Retina (tissue), 1 donor: Measurements from ENCODE around the gene GIGYF2.

Experiments
- DNase-seq: peaks from one replicate; pipeline ENCODE4 v3.0.0-alpha.2; 2016

The GIGYF2 gene

DNA sequence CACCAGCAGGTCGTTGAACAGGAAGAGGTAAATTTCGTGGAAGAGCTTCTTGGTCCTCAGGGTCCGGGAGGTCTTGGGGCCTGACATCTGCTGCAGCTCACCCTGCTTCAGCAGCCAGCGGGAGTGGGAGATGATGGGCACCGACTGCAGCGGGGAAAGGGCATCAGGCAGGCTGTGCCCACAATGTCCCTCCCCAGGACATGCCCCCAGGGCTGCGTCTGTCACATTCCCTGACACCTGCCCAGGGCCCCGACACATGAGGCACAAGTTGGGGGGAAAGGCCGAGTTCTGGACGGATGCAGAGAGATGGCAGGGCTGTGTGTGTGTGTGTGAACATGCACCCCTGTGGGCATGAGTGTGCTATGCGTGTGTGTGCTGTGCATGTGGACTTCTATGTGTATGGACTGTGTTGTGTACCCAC is 186.9 kb downstream of the GIGYF2 start:
- DNase-seq, result no peak

- DNase-seq, result no peak
Observed at GRCh38 chr2:232884549-232885263, 187.6 kb downstream of the GIGYF2 start.

DNA sequence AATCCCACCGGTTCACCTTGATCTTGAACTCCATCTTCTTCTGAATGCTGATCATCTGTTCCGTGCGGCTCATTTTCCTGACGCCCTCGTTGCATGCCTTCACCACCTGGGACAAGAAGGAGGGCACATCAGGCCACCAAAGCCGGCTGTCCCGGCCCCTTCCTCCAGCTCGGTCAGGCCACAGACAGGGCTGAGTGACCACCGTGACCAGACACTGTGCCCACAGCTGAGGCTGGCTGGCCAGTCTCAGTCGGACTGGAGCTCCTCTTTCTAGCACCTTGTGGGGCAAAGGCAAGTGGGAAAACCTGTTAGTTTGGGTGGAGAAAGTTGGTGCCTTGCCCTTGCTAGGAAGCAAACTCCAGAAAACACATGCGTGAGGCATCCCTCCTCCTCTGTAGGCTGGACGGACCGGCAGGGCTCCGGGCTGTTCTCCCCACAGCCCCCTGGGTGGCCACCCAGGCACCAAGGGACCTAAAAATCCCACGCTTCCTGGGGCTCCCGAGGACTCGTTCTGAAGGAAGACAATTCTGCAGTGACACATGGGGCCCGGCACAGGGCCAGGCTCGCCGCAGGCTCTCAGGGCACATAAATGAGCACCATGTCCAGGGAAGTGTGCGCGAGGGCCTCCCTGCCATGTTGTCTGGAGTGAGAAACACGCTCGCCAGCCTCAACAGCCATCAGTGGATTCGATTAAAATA is 188.3 kb downstream of the GIGYF2 start:
- DNase-seq, result no peak

DNA sequence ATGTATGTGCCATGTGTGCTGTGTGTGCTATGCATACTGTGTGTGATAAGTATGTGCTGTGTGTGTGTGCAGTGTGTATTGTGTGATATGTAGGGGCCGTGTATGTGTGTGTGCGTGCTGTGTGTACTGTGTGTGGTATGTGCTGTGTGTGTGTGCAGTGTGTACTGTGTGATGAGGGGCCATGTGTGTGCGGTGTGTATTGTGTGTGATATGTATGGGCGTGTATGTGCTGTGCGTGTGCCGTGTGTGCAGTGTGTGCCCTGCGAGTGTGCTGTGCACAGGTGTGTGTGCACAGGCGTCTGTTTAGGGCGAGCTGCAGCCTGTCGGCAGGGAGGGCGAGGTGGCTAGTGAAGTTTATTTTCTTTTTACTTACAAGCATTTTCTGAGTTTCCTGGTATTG is 189.0 kb downstream of the GIGYF2 start:
- DNase-seq, result no peak

DNA sequence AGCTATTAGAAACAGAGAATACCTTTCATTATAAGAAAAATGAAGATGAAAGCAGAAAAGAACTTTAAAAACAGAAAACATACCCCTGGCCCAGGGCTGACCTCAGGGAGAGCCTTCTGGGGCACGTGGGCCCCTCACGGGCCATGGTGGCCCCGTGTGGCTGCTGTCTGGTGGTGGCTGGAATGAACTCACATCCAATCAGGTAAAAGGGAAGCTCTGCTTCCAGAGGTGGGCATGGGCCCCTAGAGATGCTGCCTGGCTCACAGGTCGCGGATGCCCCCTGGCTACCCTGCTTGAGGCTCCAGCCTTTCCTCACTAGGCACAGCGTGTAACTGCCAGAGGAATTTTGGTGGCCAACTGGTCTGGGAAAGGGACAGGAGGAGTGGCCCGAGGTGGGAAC is 189.5 kb downstream of the GIGYF2 start:
- DNase-seq, result no peak

DNA sequence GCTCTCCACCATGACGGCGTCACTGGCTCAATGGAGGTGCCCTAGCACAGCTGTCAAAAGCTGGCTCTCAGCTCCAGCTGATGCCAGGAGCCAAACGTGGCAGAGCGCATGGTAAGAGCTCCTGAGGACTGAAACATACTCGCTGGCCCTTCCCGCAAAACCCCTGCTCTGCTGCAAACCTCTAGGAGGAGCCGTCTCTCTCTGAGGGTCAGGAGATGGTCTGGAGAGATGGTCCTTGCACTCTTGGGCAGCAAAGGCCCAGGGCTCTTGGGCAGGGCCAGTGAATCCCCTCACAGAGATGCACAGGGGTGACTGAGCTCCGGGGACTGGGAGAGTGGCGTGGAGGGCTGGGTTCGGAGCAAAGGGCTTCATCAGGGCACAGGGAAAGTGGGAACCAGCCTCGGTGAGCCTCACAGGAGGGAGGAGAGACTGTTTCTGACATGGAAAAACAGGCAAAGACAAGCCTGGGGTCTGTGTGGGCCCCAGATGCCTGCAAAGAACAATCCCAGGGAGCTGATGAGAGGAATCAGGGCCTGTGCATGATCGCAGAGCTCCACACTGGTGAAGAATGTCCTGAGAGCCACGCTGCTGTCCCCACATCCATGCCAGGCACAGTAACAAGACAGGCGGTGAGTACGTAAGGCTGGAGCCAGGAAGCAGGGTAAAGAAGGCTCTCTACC is 190.2 kb downstream of the GIGYF2 start:
- no peak for DNase-seq

DNA sequence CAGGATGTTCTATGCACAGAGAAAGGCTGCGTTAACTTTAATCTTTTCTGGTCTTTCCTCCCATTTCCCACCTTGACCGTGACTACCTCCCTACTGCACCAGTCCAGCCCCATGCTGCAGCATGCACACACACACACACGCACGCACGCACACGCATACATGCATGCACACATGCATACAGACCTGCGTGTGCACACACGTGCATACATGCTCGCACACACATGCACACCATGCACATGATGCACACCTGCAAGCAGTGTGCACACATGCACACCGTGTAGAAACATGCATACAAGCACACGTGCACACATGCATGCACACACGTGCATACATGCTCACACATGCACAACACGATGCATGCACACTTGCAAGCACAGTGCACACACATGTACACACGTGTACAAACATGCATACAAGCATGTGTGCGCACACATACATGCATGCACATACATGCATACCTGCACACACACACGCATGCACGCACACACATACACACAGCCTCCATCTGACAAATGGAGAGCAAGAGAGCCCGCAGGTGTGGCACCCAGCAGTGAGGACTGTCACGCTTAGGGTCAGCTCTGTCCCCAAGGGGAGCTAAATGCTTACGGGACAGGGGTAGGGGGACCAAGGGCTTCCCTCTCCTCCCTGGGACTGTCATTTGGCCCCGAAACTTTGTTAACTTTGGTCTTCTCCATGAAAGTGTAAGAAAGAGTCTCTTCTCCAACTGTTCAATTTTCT is 191.1 kb downstream of the GIGYF2 start:
- no peak for DNase-seq

GRCh38 chr2:232888839-232889529 is 191.9 kb downstream of the GIGYF2 start:
- no peak for DNase-seq

GRCh38 chr2:232889876-232890401 is 192.8 kb downstream of the GIGYF2 start:
- DNase-seq, result no peak

DNA sequence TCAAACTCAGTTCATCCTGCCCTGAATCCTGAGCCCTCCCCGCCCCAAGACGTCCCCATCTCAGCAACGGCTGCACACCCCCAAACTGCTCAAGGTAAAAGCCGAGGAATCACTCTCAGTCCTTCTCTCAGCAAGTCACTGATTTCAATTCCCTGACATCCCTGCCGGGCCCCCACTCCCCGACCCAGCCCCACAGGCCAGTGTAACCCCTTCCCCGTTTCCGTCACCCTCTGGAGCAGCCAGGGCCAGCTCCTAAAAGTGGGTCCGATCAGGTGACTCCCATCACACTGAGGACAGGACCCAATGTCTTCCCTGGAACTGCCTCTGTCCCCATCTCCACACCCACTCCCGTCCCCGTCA is 193.4 kb downstream of the GIGYF2 start:
- no peak for DNase-seq

- DNase-seq, result no peak
Observed at GRCh38 chr2:232890896-232891601, 193.9 kb downstream of the GIGYF2 start.

GRCh38 chr2:232891621-232892071 is 194.5 kb downstream of the GIGYF2 start:
- no peak for DNase-seq

DNA sequence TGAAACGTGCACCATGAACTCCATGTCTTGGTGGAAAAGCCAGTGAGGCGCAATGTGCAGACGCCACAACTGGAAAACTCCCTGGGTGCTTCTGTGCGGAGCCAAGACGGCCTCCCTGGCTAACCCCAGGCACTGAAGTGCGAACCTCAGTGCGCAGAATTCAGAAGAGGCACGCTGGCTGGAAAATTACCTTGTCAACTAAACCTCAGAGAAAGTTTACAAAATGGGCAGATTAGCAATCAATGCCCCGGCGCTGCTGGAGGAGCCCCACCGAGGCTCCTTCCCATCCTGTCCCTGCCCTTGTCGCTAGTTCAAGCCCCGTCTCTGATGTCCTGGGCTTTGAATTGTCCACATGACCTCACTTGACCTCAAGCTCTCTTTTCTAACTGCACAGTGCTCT is 195.1 kb downstream of the GIGYF2 start:
- no peak for DNase-seq

DNA sequence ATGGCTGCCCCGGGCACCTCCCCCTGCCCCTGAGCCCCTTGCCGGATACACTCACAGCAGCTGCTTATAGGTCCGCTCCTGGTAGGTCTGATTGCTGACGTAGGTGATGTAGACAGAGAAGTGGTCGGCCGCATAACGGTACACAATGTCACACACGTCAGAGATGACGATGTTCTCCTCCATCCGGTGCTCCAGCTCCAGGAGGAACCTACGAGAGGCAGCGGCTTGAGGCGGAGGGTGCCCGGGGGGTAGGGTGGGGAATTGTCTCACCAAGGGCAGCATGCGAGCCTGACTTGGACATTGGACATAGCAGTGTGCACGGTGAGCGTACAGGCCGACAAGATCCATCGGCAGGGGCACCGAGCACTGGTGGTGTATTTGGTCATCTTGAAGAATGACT is 195.7 kb downstream of the GIGYF2 start:
- DNase-seq, result no peak

- DNase-seq, result no peak
Observed at GRCh38 chr2:232893834-232894233, 196.7 kb downstream of the GIGYF2 start.

DNA sequence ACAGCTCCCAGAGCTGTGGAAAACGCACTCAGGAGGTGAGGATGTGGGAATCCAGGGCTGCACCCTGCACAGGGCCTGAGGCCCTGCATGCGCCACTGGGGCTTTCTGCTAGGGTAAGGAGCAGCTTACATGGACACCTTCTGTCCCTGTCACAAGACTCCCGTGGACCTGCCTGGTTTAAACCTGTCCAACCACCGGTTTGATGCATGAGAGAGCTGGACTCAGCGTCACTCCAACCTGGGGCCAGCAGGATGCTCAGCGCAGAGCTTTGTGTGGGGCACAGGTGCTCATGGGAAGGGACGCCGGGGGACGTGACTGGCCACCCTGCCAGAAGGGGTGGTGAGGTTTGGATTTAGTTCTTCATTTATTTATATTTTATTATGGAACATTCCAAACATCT is 197.1 kb downstream of the GIGYF2 start:
- no peak for DNase-seq

DNA sequence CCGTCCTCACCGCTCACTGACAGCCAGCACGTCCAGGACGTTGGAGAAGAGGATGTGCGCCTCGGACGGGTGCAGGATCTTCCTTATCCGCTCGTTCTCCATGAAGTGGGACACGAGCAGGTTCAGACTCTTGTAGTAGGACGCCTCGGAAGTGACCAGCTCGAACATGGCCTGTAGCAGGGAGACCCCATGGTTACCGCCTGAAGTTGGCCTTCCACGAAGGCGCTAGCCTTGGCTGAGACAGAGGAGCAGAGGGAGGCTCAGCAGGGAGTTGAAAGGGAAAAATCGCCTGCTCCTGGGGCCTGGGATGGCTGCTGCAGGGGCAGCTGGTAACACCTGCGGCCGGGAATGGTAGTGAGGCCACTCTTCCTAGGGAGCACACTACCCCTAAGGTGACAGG is 197.6 kb downstream of the GIGYF2 start:
- no peak for DNase-seq

GRCh38 chr2:232896111-232896510 is 199.0 kb downstream of the GIGYF2 start:
- DNase-seq, result no peak

GRCh38 chr2:232896720-232897597 is 199.8 kb downstream of the GIGYF2 start:
- no peak for DNase-seq

DNA sequence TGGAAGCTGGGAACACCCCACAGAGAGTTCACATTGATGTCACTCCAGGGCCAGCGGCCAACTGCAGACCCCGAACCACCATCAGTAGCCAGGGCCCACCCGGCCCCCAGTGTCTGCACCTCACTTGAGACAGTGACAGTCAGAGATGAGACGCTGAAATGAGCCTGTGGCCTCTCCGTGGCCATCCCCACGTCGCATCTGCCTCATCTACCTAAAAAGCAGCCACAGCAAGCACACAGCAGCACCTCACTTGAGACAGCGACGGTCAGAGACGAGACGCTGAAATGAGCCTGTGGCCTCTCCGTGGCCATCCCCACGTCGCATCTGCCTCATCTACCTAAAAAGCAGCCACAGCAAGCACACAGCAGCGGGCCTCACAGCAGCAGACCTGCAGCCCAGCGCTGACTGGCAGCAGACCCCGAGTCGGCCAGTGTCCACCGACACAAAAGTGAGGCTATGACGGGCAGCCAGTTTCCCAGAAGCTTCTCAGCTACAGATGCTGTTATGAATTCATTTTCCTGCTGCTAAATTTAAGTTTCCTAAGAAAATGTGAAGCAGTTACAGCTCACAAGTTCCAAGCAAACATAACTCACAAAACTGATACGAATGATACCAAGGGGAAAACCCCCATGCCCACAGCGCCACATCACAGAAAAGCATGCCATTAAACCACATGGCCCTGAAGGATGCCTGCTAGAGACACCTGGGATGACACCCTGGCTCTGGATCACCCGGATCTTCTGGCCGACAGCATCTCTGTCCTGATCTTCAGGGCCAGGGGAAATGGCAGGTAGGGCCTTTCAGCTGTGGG is 200.7 kb downstream of the GIGYF2 start:
- no peak for DNase-seq
